Lung (tissue), 12 donors: ENCODE measurements around the gene METTL1. TPM values are rescaled to one million over a fixed set of nuclear protein-coding genes. Genes with fewer than 3 reads are reported as not detected.

Experiments used
- ATAC-seq: fragments of 200-7000 bp; cut with Tn5 transposase; one replicate; pipeline ENCODE4 v1.9.1; 2020; ENCODE audit warnings: moderate number of reproducible peaks; ENCODE audit not compliant: insufficient read depth, low FRiP score
- DNase-seq, 3 donors: peaks; one replicate each; pipeline ENCODE4 v3.0.0-alpha.2; 2013 to 2017
- H3K27ac ChIP-seq, 2 donors: one replicate each; pipeline ENCODE4 v1.5.1; 2013; ENCODE audit warnings: mild to moderate bottlenecking in 2 of 2, moderate library complexity in 2 of 2, control low read depth in 1 of 2, inconsistent platforms in 1 of 2, low read depth in 1 of 2, low read length in 1 of 2
- H3K27me3 ChIP-seq, 3 donors: one replicate each; pipeline ENCODE4 v1.5.1; 2013; ENCODE audit warnings: low read length in 2 of 3; ENCODE audit not compliant: control insufficient read depth in 3 of 3, insufficient read depth in 3 of 3
- H3K36me3 ChIP-seq, 4 donors: one replicate each; pipeline ENCODE4 v1.5.1; 2013; ENCODE audit warnings: low read length in 4 of 4, mild to moderate bottlenecking in 1 of 4, moderate library complexity in 1 of 4; ENCODE audit not compliant: control insufficient read depth in 4 of 4, insufficient read depth in 4 of 4
- H3K4me1 ChIP-seq, 5 donors: one replicate each; pipeline ENCODE4 v1.5.1; 2013; ENCODE audit warnings: low read length in 5 of 5, mild to moderate bottlenecking in 2 of 5, moderate library complexity in 1 of 5; ENCODE audit not compliant: control insufficient read depth in 5 of 5, insufficient read depth in 5 of 5
- H3K4me3 ChIP-seq: one replicate; pipeline ENCODE4 v1.5.1; 2013; ENCODE audit warnings: mild to moderate bottlenecking, control low read depth, moderate library complexity
- H3K9ac ChIP-seq, 2 donors: one replicate each; pipeline ENCODE4 v1.5.1; 2013; ENCODE audit warnings: low read length in 2 of 2, control low read depth in 1 of 2; ENCODE audit not compliant: insufficient read depth in 1 of 2
- H3K9me3 ChIP-seq, 4 donors: one replicate each; pipeline ENCODE4 v1.5.1; 2013; ENCODE audit warnings: low read length in 3 of 4, mild to moderate bottlenecking in 1 of 4, moderate library complexity in 1 of 4; ENCODE audit not compliant: control insufficient read depth in 4 of 4, insufficient read depth in 3 of 4
- WGBS, 2 donors: extraction: QIAGEN DNeasy Blood & Tissue Kit; methylation state at CpG; one replicate each; pipeline ENCODE4 v1.1.7; 2013; 5-methylcytosine and 5-hydroxymethylcytosine counted together
- polyA plus RNA-seq, 2 donors: library from polyadenylated mRNA; stranded (reverse); fragments of 200-250 nt; gene quantifications; one replicate each; pipeline ENCODE4 v1.2.1, GENCODE V29; 2013
- total RNA-seq, 2 donors: library from RNA; depleted of rRNA in 1 of 2; stranded (reverse); fragments of >200 nt in 1 of 2; gene quantifications; one replicate each; pipeline ENCODE4 v1.2.1, GENCODE V29; 2014 to 2021
- TF ChIP-seq, protein P1 (sequence below): IDR thresholded peaks from 2 replicates; pipeline ENCODE4 v1.5.1; 2012; ENCODE audit warnings: mild to moderate bottlenecking; ENCODE audit errors: control extremely low read depth, extremely low read depth
- donor health status: control.
- donor health status: control.
- donor health status: Bipolar disorder and iron deficiency.
- donor health status: healthy.
- donor health status: DM: yes; HTN: yes; CAD: no.

The METTL1 gene
- total and polyA plus RNA-seq, 4 donors, result 2.8 to 35.5 (median 31.6) TPM

DNA sequence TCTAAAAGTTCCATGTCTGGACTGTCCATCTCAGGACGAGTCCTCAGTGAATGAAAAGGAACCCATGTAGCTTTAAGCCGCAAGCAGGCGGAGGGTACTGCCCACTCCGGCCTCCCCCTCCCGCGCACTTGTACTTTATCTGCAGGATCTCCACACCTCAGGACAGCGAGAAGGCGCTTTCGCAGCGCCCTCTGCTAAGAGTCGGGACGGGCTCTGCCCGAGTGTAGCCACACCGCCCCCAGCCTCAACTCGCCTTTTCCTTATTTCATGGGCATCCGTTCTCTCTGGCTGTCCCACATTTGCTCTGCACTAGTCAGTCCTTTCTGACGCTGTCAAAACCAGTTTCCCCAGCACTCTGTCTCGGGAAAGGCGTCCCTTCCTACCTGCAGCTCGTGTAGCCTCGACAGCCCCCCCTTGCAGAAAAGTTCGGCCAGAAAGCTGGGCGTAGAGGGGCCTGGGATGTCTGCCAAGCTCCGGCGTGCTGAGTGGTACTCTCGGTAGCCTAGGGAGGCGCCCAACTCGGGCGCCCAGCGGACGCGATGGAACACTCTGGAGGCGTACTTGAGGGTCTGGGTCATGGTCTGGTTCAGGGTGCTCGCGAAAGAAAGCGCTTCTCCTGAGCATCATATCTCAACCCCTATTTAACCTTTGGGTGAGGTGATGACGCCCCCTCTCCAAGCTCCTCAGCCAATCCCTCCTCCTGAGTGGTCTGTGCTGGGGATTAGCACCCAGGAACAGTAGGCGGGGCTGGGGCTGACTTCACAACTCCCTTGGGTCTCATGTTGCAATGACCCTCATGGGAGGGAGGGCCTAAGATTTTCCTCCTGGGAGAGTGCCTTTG lies 5.2 kb downstream of the METTL1 start, which contains the start of gene CYP27B1:
CYP27B1 (minus strand) TSS at position 615 of the 841 bp plus-strand sequence; CDS start at position 578, 37 bp downstream.
- H3K9me3 ChIP-seq, result no peaks in the 10 kb centered on the region
- ATAC-seq, result no peak
- peaks cover 6 to 33% (median 15%) of the 10 kb centered on the region in 5 donors for H3K4me1 ChIP-seq
- peak within 1 kb of the TSS; percentile 4 for H3K4me3 ChIP-seq
- peak in 2 of 3 donors; percentile 69 to 75 for DNase-seq
- no peak within 1 kb of the TSS for H3K9ac ChIP-seq
- peaks cover 0 to 48% (median 47%) of the 10 kb centered on the region in 3 donors for H3K27me3 ChIP-seq
- H3K36me3 ChIP-seq, result peaks cover 3 to 13% (median 8%) of the 10 kb centered on the region in 4 donors
- no peak within 1 kb of the TSS for H3K27ac ChIP-seq
- TF ChIP-seq, protein P1, sequence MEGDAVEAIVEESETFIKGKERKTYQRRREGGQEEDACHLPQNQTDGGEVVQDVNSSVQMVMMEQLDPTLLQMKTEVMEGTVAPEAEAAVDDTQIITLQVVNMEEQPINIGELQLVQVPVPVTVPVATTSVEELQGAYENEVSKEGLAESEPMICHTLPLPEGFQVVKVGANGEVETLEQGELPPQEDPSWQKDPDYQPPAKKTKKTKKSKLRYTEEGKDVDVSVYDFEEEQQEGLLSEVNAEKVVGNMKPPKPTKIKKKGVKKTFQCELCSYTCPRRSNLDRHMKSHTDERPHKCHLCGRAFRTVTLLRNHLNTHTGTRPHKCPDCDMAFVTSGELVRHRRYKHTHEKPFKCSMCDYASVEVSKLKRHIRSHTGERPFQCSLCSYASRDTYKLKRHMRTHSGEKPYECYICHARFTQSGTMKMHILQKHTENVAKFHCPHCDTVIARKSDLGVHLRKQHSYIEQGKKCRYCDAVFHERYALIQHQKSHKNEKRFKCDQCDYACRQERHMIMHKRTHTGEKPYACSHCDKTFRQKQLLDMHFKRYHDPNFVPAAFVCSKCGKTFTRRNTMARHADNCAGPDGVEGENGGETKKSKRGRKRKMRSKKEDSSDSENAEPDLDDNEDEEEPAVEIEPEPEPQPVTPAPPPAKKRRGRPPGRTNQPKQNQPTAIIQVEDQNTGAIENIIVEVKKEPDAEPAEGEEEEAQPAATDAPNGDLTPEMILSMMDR, result no peak
- 6 to 8% methylated on average over 38 of the region's 38 CpGs for WGBS, 2 donors

DNA sequence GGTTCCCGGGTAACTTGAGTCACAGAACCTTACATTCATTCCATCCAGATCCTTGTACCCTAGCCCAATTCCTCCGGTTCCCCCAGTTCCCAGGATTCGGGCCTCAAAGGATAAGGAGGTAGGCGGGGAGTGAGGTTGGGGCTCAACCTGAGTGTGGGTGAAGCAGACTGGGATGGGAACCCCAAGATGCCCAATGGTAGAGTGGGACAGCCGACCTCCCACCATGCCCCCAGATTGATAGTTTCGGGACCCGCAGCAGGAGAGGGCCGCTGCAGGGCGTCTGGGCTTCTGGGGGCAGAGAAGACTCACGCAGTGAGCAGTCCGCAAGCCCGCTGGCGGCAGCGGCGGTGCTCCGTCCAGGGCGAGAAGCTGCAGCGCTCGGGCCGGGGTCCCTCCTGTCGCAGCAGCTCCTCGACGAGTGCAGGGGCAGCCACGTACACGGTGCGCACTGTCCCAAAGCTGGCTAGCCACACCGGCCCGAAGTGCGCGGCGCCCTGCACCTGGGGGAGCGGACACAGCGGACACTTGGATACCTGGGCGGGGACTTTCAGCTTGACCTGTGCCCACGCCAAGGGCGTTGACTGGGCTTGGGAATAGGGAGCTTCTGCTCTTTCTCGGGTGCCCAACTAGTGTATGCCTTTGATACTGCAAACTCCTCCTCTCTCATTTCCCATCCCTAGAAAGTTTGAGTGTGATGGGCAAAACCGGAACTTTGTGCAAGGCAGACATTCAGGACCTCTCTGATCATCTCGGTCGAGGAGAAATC lies 6.0 kb downstream of the METTL1 start:
- H3K4me3 ChIP-seq, result no peak overlapping the region
- H3K27me3 ChIP-seq, result peaks cover 0 to 48% (median 47%) of the 10 kb centered on the region in 3 donors
- H3K9ac ChIP-seq, result no peak overlapping the region
- peaks cover 3 to 13% (median 8%) of the 10 kb centered on the region in 4 donors for H3K36me3 ChIP-seq
- no peak overlapping the region for H3K27ac ChIP-seq
- TF ChIP-seq, protein P1, result no peak
- 2 to 3% methylated on average over 37 to 40 of the region's 40 CpGs for WGBS, 2 donors
- no peaks in the 10 kb centered on the region for H3K9me3 ChIP-seq
- peaks cover 0 to 25% (median 8%) of the 10 kb centered on the region in 5 donors for H3K4me1 ChIP-seq
- peak; percentile 58 for ATAC-seq
- no peak for DNase-seq

DNA sequence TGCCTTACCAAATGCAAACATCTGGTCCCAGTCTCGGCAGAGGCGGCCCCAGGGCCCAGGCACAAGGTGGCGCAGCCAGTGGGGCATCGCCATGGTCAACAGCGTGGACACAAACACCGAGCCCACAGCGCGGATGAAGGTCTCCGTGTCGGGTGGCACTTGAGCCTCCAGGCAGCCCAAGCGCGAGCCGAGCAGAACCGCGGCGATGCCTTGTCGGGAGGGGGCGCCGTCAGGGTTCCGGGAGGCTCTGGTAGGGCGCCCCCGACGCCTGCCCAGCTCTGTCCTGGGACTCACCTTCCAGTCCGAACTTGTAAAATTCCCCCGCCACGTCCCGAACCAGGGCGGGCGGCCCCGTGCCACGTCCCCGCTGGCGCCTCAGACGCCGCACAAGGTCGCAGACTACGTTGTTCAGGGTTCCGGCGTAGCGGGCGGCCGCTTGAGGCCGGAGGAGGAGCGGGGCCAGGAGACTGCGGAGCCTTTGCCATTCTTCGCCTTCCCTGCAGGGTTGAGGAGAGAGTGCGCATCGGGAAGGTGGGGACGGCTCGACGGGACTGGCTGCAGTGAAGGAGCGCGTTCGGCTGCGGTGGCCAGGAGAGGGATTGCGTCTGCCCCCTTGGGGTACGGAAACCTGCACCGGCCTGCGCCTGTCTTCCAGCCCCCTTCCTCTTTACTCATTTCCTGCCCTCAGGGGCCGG lies 6.8 kb downstream of the METTL1 start:
- DNase-seq (peak in 1 of 3 donors; percentile 45), ATAC-seq (peak; percentile 32)
- no peak overlapping the region for H3K9ac ChIP-seq
- no peak overlapping the region for H3K27ac ChIP-seq
- 1% methylated on average over 54 to 60 of the region's 60 CpGs for WGBS, 2 donors
- peaks cover 0 to 10% (median 5%) of the 10 kb centered on the region in 4 donors for H3K36me3 ChIP-seq
- peaks cover 0 to 48% (median 47%) of the 10 kb centered on the region in 3 donors for H3K27me3 ChIP-seq
- H3K4me1 ChIP-seq, result peaks cover 0 to 24% (median 8%) of the 10 kb centered on the region in 5 donors
- H3K9me3 ChIP-seq, result no peaks in the 10 kb centered on the region
- H3K4me3 ChIP-seq, result peak overlapping the region; percentile 4
- TF ChIP-seq, protein P1, result no peak
